Retinal pigment epithelial cell (primary cell): ENCODE measurements around the gene SSTR1.

Source experiments
- DNase-seq: peaks from one replicate; pipeline ENCODE4 v3.0.0-alpha.2; 2010; ENCODE audit warnings: low read depth
- H3K4me3 ChIP-seq: 2 replicates; pipeline ENCODE4 v1.5.1; 2011; ENCODE audit warnings: mild to moderate bottlenecking, low read length, control low read depth, moderate library complexity
- TF ChIP-seq, protein P1 (sequence below): conservative IDR thresholded peaks from 2 replicates; pipeline ENCODE4 v1.5.1; 2011; ENCODE audit warnings: low read depth, low read length, control low read depth, inconsistent platforms

SSTR1 gene

DNA sequence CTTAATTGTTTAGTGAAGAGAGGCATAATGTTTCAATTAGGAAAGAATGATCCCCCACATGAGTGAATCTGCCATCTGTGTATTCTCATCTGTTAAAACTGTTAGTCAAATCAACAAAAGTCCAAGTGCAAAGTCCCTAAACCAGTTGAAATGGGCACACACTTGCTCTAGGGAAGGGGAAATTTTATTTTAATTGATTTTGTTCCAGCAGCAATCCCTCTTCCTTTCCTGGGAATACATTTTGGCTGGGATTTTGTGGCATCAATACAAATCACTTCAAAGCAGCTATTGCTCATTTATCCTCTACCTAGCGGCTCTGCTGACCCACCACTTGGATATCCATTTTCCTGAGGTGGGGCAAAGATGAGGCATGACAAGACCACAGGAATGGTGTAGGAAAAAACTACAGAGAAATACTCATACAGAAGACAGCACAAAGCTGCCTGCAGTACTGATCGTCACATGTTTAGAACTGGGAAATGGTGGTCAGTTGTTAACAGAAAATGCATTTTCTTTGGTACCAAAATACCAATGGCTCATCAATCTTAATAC is 9.8 kb upstream of the SSTR1 start:
- no peak for DNase-seq
- TF ChIP-seq, protein P1, sequence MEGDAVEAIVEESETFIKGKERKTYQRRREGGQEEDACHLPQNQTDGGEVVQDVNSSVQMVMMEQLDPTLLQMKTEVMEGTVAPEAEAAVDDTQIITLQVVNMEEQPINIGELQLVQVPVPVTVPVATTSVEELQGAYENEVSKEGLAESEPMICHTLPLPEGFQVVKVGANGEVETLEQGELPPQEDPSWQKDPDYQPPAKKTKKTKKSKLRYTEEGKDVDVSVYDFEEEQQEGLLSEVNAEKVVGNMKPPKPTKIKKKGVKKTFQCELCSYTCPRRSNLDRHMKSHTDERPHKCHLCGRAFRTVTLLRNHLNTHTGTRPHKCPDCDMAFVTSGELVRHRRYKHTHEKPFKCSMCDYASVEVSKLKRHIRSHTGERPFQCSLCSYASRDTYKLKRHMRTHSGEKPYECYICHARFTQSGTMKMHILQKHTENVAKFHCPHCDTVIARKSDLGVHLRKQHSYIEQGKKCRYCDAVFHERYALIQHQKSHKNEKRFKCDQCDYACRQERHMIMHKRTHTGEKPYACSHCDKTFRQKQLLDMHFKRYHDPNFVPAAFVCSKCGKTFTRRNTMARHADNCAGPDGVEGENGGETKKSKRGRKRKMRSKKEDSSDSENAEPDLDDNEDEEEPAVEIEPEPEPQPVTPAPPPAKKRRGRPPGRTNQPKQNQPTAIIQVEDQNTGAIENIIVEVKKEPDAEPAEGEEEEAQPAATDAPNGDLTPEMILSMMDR, result no peak
- H3K4me3 ChIP-seq, result no peak overlapping the region

- H3K4me3 ChIP-seq, result no peak overlapping the region
- TF ChIP-seq, protein P1, result no peak
- DNase-seq, result no peak
Observed at GRCh38 chr14:38198425-38198824, 9.3 kb upstream of the SSTR1 start.

GRCh38 chr14:38199076-38199475 is 8.6 kb upstream of the SSTR1 start:
- TF ChIP-seq, protein P1, result no peak
- no peak for DNase-seq
- no peak overlapping the region for H3K4me3 ChIP-seq

DNA sequence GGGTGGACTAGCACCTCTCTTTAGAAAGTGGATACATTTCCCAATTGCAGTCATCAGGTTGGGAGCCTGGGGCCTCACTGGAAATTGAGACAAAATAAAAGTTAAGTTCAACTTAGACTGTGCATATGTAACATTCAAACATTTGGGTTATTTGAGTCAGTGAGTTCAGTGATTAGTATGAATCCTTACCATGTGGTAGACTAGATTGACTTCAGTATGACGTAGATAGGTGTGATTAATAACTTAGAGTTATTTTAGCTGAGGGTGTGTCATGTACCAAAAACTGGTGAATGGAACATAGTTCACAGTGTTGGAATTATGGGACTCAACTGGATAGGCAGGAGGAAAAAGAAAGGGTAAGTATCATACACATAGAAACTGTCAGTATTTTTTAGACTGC is 8.0 kb upstream of the SSTR1 start:
- DNase-seq, result no peak
- no peak overlapping the region for H3K4me3 ChIP-seq
- TF ChIP-seq, protein P1, result no peak

DNA sequence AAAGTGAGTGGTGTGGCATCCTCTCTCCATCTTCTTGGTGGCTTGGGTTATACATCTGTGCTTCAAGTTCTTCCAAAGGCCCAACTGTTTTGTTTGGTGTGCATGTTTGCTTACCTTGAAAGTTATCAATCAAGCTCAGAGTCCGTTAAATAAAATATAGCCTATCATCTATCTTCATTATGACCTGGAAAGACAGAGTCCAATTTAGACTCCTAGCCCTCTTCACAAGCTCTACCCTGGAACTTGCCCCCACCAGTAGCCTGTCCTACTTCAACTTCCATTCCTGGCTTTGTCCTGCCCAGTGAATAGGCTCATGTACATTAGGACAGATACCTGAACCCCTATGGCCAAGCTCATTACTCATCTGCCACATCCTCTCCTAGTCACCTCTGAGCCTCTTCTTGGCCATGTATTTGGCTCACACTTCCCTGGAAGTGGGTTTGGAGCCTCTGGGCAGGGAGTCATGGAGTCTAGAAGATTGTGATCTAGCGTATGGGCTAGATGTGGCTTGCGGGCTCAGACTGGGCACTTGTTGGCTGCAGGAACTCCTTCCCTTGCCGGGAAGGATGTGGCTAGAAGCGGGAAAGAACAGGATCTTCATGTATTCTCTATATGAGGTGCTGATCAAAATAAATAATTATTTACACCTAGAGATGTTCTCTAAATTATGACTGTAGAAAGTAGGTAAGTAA is 6.4 kb upstream of the SSTR1 start:
- DNase-seq, result no peak
- no peak overlapping the region for H3K4me3 ChIP-seq
- TF ChIP-seq, protein P1, result no peak

GRCh38 chr14:38202444-38203191 is 5.1 kb upstream of the SSTR1 start:
- DNase-seq, result no peak
- TF ChIP-seq, protein P1, result no peak
- no peak overlapping the region for H3K4me3 ChIP-seq
